ENCODE measurements around the gene MSANTD7. TPM values are rescaled to one million over a fixed set of nuclear protein-coding genes. Genes with fewer than 3 reads are reported as not detected.
A peak's percentile ranks its signal among the peaks of the same experiment; 100 is the strongest.

MSANTD7 gene
- total and polyA plus RNA-seq, 8 donors = 2.1 to 6.4 (median 5.0) TPM

DNA sequence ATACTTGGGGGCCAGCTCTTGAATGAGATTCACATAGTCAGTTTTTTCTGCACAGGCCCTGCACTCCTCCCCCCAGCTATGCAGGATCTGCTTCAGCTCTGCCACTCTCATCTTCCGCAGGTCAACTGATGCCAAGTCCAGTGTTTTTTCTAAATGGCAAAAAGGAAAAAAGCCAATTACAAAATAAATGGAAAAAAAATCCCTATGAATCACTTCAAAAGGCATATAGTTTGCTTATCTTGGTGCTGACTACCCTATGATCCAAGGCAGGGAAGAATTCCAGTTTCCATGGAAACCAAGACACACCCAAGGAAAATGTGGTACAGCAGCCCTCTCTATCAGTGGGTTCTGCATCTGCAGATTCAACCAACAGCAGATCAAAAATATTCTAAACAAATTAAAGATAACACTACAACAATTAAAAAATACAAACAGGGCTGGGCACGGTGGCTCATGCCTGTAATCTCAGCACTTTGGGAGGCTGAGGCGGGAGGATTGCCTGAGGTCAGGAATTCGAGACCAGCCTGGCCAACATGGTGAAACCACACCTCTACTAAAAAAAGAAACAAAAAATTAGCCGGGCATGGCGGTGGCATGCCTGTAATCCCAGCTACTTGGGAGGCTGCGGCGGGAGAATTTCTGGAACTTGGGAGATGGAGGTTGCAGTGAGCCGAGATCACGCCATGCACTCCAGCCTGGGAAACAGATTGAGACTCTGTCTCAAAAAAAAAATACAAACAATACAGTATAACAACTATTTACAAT is 17.9 kb upstream of the MSANTD7 start:
- TF ChIP-seq, protein P1, sequence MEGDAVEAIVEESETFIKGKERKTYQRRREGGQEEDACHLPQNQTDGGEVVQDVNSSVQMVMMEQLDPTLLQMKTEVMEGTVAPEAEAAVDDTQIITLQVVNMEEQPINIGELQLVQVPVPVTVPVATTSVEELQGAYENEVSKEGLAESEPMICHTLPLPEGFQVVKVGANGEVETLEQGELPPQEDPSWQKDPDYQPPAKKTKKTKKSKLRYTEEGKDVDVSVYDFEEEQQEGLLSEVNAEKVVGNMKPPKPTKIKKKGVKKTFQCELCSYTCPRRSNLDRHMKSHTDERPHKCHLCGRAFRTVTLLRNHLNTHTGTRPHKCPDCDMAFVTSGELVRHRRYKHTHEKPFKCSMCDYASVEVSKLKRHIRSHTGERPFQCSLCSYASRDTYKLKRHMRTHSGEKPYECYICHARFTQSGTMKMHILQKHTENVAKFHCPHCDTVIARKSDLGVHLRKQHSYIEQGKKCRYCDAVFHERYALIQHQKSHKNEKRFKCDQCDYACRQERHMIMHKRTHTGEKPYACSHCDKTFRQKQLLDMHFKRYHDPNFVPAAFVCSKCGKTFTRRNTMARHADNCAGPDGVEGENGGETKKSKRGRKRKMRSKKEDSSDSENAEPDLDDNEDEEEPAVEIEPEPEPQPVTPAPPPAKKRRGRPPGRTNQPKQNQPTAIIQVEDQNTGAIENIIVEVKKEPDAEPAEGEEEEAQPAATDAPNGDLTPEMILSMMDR (IDR thresholded peaks at IDR 0.05) = no peak
- intact Hi-C loops (cut with DNase I) = loop anchor here in 1 of 3 donors (10.0 kb wide), 2 partner anchors 275 to 315 kb away; no protein-coding TSS in a partner anchor
- no peaks in the 10 kb centered on the region for H3K9me3 ChIP-seq
- ATAC-seq = peak in 1 of 4 donors; percentile 46
- peaks cover 4 to 9% (median 8%) of the 10 kb centered on the region in 3 donors for H3K4me1 ChIP-seq
- no peak overlapping the region for H3K4me3 ChIP-seq
- no peaks in the 10 kb centered on the region for H3K27me3 ChIP-seq
- no peak for DNase-seq
- WGBS, 2 donors = 94 to 96% methylated on average over 10 of the region's 10 CpGs
- no peaks in the 10 kb centered on the region for H3K36me3 ChIP-seq
- no peak overlapping the region for H3K27ac ChIP-seq
- FAIRE-seq = no peak

DNA sequence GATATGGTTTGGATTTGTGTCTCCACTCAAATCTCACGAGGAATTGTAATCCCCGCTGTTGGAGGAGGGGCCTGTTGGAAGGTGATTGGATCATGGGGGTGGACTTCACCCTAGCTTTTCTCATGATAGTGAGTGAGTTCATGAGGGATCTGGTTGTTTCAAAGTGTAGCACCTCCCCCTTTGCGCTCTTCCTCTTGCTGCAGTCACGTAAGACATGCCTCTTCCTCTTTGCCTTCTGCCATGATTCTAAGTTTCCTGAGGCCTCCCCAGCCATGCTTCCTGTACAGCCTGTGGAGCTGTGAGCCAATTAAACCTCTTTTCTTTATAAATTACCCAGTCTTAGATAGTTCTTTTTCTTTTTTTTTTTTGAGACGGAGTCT is 17.3 kb upstream of the MSANTD7 start:
- intact Hi-C loops (cut with DNase I) = loop anchor here in 1 of 3 donors (10.0 kb wide), 2 partner anchors 276 to 316 kb away; no protein-coding TSS in a partner anchor

DNA sequence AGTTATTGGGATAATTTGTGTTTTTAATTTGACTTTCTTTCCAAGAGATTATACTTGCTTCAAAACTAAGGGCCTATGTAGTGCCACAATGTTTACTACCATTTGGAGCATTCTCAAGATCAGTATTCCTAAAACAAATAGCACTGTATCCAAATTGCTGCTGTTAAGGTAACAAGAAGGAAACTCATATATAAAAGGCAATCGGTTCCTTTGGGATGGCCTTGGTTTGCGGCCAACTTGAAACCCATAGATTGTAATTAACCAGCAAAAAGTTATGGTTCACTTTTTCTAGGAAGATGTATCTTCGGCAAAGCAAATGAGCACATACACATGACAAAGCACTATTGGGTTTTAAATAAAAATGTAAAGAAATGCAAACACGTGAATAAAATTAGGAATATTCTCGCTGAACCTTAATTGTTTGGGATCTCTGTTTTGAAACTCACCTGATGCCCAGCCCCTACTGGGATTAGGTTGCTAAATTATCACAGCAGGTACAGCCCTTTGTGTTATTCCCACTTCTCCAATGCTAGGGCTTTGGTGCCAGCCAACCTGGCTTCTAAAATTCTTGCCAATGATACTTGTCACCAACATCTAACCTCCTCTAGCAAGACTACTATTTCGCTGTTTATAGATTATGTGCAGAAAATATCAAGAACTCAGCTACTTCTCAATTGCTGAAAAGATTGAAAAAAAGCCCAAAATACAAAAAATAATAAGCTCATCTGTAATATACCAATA is 16.3 kb upstream of the MSANTD7 start:
- no peaks in the 10 kb centered on the region for H3K27me3 ChIP-seq
- H3K4me1 ChIP-seq = peaks cover 4 to 9% (median 8%) of the 10 kb centered on the region in 3 donors
- no peak for FAIRE-seq
- no peak for DNase-seq
- no peak for ATAC-seq
- no peak overlapping the region for H3K27ac ChIP-seq
- H3K36me3 ChIP-seq = no peaks in the 10 kb centered on the region
- 64 to 67% methylated on average over 6 of the region's 6 CpGs for WGBS, 2 donors
- TF ChIP-seq, protein P1 (IDR thresholded peaks at IDR 0.05) = no peak
- no peaks in the 10 kb centered on the region for H3K9me3 ChIP-seq
- H3K4me3 ChIP-seq = no peak overlapping the region
- intact Hi-C loops (cut with DNase I) = loop anchor here in 1 of 3 donors (10.0 kb wide), 2 partner anchors 277 to 317 kb away; no protein-coding TSS in a partner anchor

More for the DNA sequence above, 17.3 kb upstream of the MSANTD7 start:
- no peak for DNase-seq
- WGBS, 2 donors = 94 to 95% methylated on average over 5 of the region's 5 CpGs
- ATAC-seq = no peak
- no peak for FAIRE-seq
- H3K36me3 ChIP-seq = no peaks in the 10 kb centered on the region
- no peak overlapping the region for H3K27ac ChIP-seq
- H3K4me1 ChIP-seq = peaks cover 4 to 9% (median 8%) of the 10 kb centered on the region in 3 donors
- no peaks in the 10 kb centered on the region for H3K9me3 ChIP-seq
- no peaks in the 10 kb centered on the region for H3K27me3 ChIP-seq
- H3K4me3 ChIP-seq = no peak overlapping the region
- TF ChIP-seq, protein P1 (IDR thresholded peaks at IDR 0.05) = no peak

DNA sequence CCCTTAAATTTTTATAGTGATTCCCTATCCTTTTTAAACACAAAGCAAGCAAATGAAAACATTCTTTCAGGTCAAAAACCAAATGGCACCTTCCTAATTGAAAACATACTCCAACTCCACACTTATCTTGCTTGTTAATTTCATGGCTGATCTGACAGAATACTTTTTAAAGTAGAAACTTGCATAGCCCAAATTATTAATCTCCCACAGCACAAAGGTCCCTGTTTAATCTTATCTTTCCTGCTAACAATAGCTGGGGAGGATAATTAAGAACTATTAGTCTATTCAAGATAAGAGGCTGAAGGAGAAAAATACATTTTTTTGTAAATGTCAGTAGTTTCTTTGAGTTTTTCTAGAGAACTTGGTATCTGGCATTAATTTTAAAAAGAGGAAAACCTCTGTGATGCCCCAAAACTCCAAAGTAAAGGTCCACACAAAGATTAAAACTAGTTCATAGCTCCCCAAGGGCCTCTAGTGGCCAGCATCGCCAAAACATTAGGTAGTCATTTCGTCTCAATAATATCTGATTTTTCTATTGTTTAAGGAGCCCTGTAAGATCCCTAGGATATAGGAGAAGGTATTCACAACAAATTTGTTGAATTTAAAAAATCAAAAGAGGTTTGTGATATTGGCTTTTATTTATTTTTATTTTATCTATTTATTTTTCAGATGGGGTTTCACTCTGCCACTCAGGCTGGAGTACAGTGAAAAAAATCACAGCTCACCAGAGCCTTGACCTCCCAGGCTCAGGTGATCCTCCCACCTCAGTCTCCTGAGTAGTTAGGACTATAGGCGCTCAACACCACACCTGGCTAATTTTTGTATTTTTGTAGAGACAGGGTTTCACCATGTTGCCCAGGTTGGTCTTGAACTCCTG is 15.0 kb upstream of the MSANTD7 start:
- TF ChIP-seq, protein P1 (IDR thresholded peaks at IDR 0.05) = peak in 2 of 4 donors; percentile 23 to 39
- no peak overlapping the region for H3K4me3 ChIP-seq
- no peak overlapping the region for H3K27ac ChIP-seq
- peaks cover 4 to 9% (median 8%) of the 10 kb centered on the region in 3 donors for H3K4me1 ChIP-seq
- intact Hi-C loops (cut with DNase I) = loop anchor here in 1 of 3 donors (10.0 kb wide), 2 partner anchors 278 to 318 kb away; no protein-coding TSS in a partner anchor
- FAIRE-seq (peak; percentile 86), DNase-seq (peak in 2 of 6 donors; percentile 23 to 31), ATAC-seq (peak in 3 of 4 donors; percentile 82 to 87 (median 85))
- no peaks in the 10 kb centered on the region for H3K36me3 ChIP-seq
- no peaks in the 10 kb centered on the region for H3K9me3 ChIP-seq
- no peaks in the 10 kb centered on the region for H3K27me3 ChIP-seq
- 29 to 34% methylated on average over 3 of the region's 3 CpGs for WGBS, 2 donors
